LNCAP (cell line): ENCODE data around the gene CALN1.

Experiments used
- CTCF ChIP-seq: fragments of 450-650 bp; IDR thresholded peaks from 2 replicates; pipeline ENCODE4 v1.5.1; 2017; ENCODE audit warnings: mild to moderate bottlenecking

The CALN1 gene

GRCh38 chr7:72298912-72299311 is 113.2 kb downstream of the CALN1 start:
- TF ChIP-seq CTCF = no peak

DNA sequence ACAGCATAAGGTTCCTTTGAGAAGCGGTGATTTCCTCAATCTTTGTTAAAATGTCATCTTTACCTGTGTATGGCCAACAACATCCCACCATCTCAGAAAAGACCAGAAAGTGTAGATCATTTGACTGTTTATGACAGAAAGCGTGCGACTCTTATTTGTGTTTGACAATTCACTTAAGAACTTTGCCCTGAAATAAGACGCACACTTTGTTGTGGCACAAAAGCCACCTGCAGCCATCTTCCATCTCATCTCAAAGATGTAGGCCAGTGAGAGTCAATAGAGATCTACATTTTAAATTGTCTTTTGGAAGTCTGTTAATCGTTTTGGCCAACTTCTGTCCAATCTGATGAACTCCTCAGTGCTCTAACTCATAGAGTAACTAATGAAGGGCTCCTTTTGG is 114.0 kb downstream of the CALN1 start:
- TF ChIP-seq CTCF = no peak

DNA sequence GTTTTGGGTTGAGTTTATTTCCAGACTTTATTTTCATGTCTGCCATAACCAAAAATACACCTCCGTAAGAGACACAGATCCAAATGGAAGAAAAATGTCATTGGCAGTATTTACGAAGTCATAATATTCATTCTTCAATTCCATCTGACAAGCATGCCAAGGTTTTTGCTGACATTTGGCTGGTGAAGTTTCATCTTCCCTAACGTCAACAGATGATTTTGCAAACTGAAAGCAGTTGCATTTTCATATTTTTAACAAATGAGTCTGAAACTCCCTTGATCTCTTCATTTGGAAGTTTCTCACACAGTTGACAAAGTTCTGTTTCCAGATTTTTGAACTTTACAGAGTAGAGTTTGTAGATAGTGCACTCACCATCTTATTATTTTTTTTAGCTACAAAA is 114.5 kb downstream of the CALN1 start:
- no peak for TF ChIP-seq CTCF

DNA sequence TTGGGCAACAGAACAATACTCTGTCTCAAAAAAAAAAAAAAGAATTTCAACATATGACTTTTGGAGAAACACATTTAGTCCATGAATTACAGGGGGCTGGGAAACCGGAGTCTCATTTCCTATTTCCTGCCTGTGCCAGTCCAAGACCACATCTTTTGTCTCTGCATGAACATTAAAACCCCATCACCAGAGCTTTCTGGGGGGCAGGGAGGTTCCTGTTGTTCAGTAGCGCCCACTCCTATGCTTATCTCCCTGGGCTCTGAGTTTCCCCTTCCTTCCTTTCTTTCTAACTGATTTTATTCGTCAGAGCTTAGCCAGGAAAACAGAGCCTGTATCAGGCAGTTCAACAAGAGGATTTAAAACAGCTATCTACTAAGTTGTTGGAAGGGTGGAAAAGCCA is 119.3 kb downstream of the CALN1 start:
- TF ChIP-seq CTCF = no peak

DNA sequence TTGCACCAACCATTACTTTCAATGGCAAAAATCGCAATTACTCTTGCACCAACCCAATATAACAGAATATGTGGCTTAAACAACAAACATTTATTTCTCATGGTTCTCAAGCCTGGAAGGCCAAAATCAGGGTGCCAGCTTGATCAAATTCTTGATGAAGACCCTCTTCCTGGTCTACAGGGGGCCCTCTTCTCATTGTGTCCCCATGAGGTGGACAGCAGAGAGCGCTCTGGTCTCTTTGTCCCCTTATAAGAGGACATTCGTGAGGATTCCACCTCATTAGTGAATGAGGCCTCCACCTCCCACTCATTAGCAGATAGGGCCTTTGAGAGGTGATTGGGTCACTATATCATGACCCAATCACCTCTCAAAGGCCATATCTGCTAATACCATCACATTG is 120.0 kb downstream of the CALN1 start:
- TF ChIP-seq CTCF = no peak

- no peak for TF ChIP-seq CTCF
These were observed 125.6 kb downstream of the CALN1 start for GRCh38 chr7:72286519-72286918.

DNA sequence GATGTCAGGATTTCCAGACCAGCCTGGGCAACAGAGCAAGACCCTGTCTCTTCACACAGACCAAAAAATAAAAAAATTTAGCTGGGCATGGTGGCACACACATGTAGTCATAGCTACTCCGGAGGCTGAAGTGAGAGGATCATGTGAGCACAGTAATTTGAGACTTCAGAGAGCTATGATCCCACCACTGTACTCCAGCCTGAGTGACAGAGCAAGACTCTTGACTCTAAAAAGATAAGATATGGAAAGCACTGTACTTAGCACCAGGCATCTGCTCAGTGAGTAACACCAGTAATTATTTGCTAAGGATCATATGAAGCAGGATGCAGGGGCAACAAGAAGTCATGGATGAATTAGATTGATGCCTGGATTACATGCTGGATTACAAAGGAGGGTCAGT is 128.8 kb downstream of the CALN1 start:
- TF ChIP-seq CTCF = no peak

GRCh38 chr7:72281308-72281707 is 130.8 kb downstream of the CALN1 start:
- no peak for TF ChIP-seq CTCF
